GM18505 (cell line): ENCODE measurements around the gene ZDHHC14.

Experiments
- ATAC-seq: cut with Tn5 transposase; IDR thresholded peaks from one replicate; pipeline ENCODE4 v1.9.1; 2021; ENCODE audit not compliant: unreplicated experiment
- POLR2A ChIP-seq: IDR thresholded peaks from 4 replicates; pipeline ENCODE4 v1.6.1; 2011; ENCODE audit warnings: borderline replicate concordance; ENCODE audit not compliant: insufficient read depth, insufficient read length; ENCODE audit errors: extremely low read depth

ZDHHC14 gene

GRCh38 chr6:157646012-157646411, 265.0 kb downstream of the ZDHHC14 start:
- ATAC-seq = no peak
- TF ChIP-seq POLR2A = no peak

GRCh38 chr6:157647261-157647915, 266.4 kb downstream of the ZDHHC14 start:
- ATAC-seq = no peak
- TF ChIP-seq POLR2A = no peak

- ATAC-seq = no peak
- TF ChIP-seq POLR2A = no peak
Observed at GRCh38 chr6:157648561-157648960, 267.6 kb downstream of the ZDHHC14 start.

- no peak for TF ChIP-seq POLR2A
- no peak for ATAC-seq
Observed at GRCh38 chr6:157649311-157650260, 268.6 kb downstream of the ZDHHC14 start.

GRCh38 chr6:157650261-157650640, 269.3 kb downstream of the ZDHHC14 start:
- no peak for ATAC-seq
- TF ChIP-seq POLR2A = no peak

- no peak for ATAC-seq
- TF ChIP-seq POLR2A = no peak
Observed at GRCh38 chr6:157650801-157651200, 269.8 kb downstream of the ZDHHC14 start.

GRCh38 chr6:157651731-157652490, 270.9 kb downstream of the ZDHHC14 start:
- ATAC-seq = no peak
- no peak for TF ChIP-seq POLR2A

GRCh38 chr6:157652601-157653363, 271.8 kb downstream of the ZDHHC14 start:
- no peak for TF ChIP-seq POLR2A

GRCh38 chr6:157653521-157653920, 272.5 kb downstream of the ZDHHC14 start:
- no peak for ATAC-seq
- no peak for TF ChIP-seq POLR2A

More at GRCh38 chr6:157652601-157653363, 271.8 kb downstream of the ZDHHC14 start:
- no peak for ATAC-seq

GRCh38 chr6:157655139-157655538, 274.1 kb downstream of the ZDHHC14 start:
- no peak for TF ChIP-seq POLR2A
- ATAC-seq = no peak

- no peak for TF ChIP-seq POLR2A
- ATAC-seq = no peak
Observed at GRCh38 chr6:157656437-157656997, 275.5 kb downstream of the ZDHHC14 start.

- TF ChIP-seq POLR2A = no peak
- no peak for ATAC-seq
Observed at GRCh38 chr6:157657754-157658153, 276.8 kb downstream of the ZDHHC14 start.

- TF ChIP-seq POLR2A = no peak
- no peak for ATAC-seq
Observed at GRCh38 chr6:157658301-157658700, 277.3 kb downstream of the ZDHHC14 start.
